Adrenal gland (tissue), 5 donors: Measurements from ENCODE around the gene ANKRD44.

Experiments
- CTCF ChIP-seq, 6 experiments: fragments of 450-650 bp in 4 of 6; fragments of 200-600 bp in 2 of 6; sonication (generic) in 1 of 6; IDR thresholded peaks; 1 replicate in 5 of 6; 2 replicates in 1 of 6; pipeline versions ENCODE4 v1.5.1 to v1.8.0; 2016 to 2021; ENCODE audit warnings: antibody characterized with exemption in 6 of 6, mild to moderate bottlenecking in 2 of 6, moderate library complexity in 1 of 6
- POLR2A ChIP-seq, 2 donors: fragments of 450-650 bp; IDR thresholded peaks; one replicate each; pipeline ENCODE4 v1.6.1; 2017; ENCODE audit warnings: antibody characterized with exemption in 2 of 2, mild to moderate bottlenecking in 2 of 2, moderate library complexity in 1 of 2
- donor health status: DM: no; HTN: no; CAD: no.

GRCh38 chr2:197217541-197217940, 93.0 kb downstream of the ANKRD44 start:
- no peak for TF ChIP-seq CTCF (IDR thresholded peaks at IDR 0.05)
- no peak for TF ChIP-seq POLR2A (IDR thresholded peaks at IDR 0.05)
